CD4-positive, alpha-beta T cell treated with Interleukin-15 for 4 hours (primary cell): ENCODE results near the gene QDPR.

Experiments used
- DNase-seq: peaks from one replicate; pipeline ENCODE4 v3.0.0-alpha.2; 2020; ENCODE audit warnings: low spot score

Gene QDPR

GRCh38 chr4:17528551-17529165, 16.8 kb upstream of the QDPR start:
- no peak for DNase-seq

GRCh38 chr4:17526695-17527477, 15.0 kb upstream of the QDPR start:
- no peak for DNase-seq

GRCh38 chr4:17523662-17524061, 11.8 kb upstream of the QDPR start:
- no peak for DNase-seq

- no peak for DNase-seq
Observed at GRCh38 chr4:17521595-17521994, 9.7 kb upstream of the QDPR start.

- no peak for DNase-seq
Observed at GRCh38 chr4:17517664-17518063, 5.8 kb upstream of the QDPR start.

GRCh38 chr4:17516980-17517379, 5.1 kb upstream of the QDPR start:
- DNase-seq: no peak

- DNase-seq: no peak
Observed at GRCh38 chr4:17515445-17516407, 3.8 kb upstream of the QDPR start.

GRCh38 chr4:17514865-17515264, 3.0 kb upstream of the QDPR start, which contains the start of gene CLRN2:
Gene CLRN2, plus strand, starts transcription at chr4:17515165. Its CDS starts 102 bp downstream, at chr4:17515267.
- no peak for DNase-seq

GRCh38 chr4:17512973-17513665, 1.2 kb upstream of the QDPR start:
- DNase-seq: no peak

GRCh38 chr4:17511509-17511949, 361 bp downstream of the QDPR start:
- peak; percentile 36 for DNase-seq

- no peak for DNase-seq
Observed at GRCh38 chr4:17511051-17511450, 839 bp downstream of the QDPR start.

GRCh38 chr4:17510582-17510981, 1.3 kb downstream of the QDPR start:
- no peak for DNase-seq

- DNase-seq: no peak
Observed at GRCh38 chr4:17504081-17504480, 7.8 kb downstream of the QDPR start.

- DNase-seq: no peak
Observed at GRCh38 chr4:17502756-17503155, 9.1 kb downstream of the QDPR start.

- DNase-seq: no peak
Observed at GRCh38 chr4:17500574-17500973, 11.3 kb downstream of the QDPR start.

GRCh38 chr4:17497890-17498523, 13.9 kb downstream of the QDPR start:
- DNase-seq: no peak

GRCh38 chr4:17494258-17495190, 17.4 kb downstream of the QDPR start:
- no peak for DNase-seq

GRCh38 chr4:17493619-17494018, 18.3 kb downstream of the QDPR start:
- DNase-seq: no peak

- DNase-seq: no peak
Observed at GRCh38 chr4:17492876-17493275, 19.0 kb downstream of the QDPR start.

GRCh38 chr4:17492058-17492741, 19.7 kb downstream of the QDPR start:
- DNase-seq: no peak
